SW 1271 (cell line): ENCODE data around the gene WDR74.
"Not testable (repeated sequence)": the region's sequence is repeated elsewhere in the genome, so short reads cannot be mapped to it uniquely, and the experiment has no call there.

Experiments used
- DNase-seq, 2 experiments: peaks; one replicate each; lab custom pipeline; 2025; lab: John Stamatoyannopoulos, UW

WDR74 gene

DNA sequence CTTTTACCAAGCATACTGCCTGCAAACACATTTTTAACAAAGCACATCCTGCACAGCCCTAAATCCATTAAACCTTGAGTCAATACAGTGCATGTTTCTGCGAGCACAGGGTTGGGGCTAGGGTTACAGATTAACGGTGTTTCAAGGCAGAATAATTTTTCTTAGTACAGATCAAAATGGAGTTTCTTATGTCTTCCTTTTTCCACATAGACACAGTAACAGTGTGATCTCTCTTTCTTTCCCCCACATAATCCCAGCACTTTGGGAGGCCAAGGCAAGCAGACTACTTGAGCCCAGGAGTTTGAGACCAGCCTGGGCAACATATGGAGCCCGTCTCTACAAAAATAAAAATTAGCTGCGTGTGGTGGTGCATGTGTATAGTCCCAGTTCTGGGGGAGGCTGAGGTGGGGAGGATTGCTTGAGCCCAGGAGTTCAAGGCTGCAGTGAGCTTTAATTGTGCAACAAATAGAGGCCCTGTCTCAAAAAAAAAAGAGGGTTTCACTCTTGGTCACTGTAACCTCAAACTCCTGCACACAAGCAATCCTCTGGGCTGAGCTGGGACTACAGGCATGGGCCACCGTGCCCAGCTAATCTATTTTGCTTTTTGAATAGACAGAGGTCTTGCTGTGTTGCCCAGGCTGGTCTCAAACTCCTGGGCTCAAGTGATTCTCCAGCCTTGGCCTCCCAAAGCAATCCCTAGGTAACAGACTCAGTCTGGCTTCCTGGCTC is 21.6 kb upstream of the WDR74 start:
- no peak for DNase-seq

DNA sequence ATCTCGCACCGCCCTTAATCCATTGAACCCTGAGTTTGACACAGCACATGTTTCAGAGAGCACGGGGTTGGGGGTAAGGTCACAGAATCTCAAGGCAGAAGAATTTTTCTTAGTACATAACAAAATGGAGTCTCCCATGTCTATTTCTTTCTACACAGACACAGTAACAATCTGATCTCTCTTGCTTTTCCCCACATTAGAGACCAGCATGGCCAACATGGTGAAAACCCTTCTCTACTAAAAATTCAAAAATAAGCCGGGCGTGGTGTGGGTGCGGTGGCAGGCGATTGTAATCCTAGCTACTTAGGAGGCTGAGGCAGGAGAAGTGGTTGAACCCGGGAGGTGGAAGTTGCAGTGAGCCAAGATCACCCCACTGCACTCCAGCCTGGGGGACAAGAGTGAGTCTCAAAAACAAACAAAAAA is 19.9 kb upstream of the WDR74 start:
- not testable (repeated sequence) for DNase-seq

DNA sequence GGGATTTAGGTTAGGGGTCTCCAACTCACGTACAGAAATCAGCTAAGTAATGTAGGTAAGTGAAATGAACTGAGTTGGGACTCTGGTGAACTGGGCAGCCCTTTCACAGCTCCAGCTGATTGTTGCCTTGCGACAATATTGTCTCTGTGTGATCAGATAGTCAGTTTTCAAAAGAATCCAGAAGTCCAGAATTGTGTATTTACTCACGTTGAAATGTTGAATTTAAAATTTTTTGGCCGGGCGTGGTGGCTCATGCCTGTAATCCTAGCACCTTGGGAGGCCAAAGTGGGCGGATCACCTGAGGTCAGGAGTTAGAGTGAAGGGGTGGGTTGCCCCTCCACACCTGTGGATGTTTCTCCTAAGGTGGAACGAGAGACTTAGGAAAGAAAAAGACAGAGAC is 18.8 kb upstream of the WDR74 start:
- no peak for DNase-seq

DNA sequence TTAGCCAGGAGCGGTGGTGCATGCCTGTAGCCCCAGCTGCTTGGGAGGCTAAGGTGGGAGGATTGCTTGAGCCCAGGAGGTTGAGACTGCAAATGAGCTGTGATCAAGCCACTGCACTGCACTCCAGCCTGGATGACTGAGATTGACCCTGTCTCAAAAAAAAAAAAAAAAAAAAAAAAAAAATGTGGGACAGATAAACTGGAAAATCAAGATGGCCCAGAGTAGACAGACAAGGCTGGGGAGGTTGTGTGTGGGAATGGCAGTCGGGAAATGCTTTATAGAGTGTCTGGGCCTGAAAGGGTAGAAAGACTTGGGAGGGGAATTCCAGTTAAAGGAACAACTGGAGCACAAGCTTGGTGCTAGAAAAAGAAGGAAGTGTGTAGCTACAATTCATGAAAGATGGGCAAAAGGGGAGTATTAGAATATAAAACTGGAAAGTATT is 18.2 kb upstream of the WDR74 start:
- no peak for DNase-seq

DNA sequence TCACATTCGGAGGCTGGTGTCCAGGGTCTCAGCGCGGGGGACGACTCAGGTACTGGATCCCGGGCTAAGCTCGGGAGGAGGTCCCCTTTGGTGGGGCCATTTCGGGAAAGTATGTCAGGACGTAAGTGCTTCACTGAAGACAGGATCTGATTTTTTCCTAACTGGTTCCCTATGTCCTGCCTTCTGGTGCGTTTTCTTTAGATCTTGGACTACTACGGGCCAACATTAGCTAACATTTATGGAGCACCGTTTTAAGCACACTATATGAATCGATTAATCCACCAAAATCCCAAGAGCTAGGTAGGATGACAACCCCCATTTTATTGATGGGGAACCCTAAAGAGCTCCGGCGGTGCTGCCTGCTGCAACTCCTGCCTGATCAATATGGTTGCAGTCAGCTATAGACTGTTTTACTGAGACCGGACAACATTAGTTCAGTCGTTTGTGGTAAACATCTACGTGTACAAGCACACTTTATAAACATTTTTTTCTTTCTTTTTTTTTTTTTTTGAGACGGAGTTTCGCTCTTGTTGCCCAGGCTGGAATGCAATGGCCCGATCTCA is 17.0 kb upstream of the WDR74 start:
- DNase-seq: no peak

DNA sequence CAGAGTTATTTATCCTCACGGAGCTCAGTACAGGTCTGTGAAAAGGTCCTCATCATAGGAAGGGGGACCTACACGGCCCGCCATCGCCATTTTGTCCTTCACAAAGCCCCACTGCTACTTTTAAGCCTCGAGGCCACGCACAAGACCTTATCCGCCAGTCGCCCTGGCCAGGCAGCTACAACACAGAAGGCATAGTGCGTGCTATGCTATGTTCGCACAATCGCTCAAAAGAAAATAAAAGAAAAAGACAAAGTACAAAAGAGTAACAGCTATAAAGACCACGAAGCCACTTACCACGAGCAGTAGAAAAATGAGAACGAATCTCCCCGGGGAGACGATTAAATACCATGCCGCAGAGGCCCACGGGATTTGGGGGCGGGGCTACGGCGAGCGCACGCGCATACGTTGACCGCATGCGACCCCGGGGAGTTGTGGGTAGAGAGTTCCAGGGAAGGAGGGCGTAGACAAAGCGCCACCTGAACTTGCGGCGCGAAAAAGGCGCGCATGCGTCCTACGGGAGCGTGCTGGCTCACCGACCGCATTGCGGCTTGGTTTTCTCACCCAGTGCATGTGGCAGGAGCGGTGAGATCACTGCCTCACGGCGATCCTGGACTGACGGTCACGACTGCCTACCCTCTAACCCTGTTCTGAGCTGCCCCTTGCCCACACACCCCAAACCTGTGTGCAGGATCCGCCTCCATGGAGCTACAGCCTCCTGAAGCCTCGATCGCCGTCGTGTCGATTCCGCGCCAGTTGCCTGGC is 16.4 kb upstream of the WDR74 start:
- DNase-seq: peak; percentile 90 to 95

DNA sequence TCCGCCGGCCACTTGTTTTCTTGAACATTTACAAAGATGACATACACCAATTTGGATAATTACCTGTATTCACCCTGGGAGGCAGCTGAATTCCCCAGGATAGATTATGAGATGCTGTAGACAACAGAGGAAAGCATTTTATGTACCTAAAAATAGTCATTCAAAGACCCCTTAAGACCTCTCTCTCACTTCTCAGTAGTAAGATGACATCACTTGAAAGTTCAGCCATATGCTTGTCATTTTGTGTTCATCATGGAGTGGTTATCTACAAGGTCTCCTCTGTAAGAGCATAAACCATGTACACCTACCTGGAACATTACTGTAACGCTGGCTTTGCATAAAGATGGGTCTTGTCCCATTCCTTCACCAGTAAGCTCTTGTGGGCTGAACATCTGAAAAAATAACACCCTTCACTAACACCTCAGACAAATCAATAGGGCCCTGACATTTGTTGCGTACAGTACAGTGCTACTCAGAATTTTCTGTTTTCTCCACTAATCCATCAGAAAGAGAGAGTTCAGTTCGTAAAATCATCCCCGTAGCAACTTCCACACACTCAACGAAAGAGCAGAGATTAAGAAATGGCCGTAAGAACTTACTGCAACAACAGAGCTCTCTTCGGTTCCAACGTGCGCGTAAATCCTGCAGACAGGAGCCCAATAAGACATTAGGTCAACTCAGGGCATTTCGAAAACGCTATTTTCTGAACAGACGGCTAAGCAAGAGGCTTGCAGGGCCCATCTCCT is 15.6 kb upstream of the WDR74 start:
- DNase-seq: no peak

DNA sequence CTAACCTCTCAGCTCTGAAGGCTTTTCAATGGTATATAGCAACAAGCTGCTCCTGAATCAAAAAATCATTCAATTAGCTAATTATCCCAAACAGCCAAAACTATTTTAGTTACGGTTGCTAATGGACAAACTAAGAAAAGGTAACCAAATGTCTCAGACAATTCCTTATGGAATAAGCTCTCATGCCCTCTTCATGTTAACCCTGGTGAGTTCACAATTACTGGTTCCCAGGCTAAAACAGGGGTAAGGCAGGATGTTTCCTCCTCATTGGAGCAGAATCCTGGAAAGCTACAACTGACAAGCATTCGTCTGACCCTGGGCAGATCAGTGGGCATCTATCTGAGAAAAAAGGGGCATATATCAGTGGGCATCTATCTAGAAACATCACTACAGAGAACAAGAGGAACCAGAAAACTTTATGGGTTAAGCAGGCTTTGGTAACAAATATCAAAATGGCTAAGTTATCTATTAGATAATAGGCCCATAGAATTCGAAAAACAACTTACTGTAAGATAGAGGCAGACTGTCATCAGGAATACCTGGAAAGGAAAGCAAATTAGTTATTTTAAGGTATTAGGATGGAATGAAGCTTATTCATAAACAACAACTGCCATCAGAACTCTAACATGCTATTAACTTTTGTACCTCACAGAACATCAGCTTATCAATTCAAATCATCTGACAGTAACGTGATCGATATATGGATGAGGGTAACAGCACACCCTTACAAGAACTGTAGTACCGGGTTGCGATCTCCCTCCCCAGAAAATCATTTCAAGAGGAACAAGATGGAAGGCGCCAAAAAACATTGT is 14.8 kb upstream of the WDR74 start:
- DNase-seq: no peak

DNA sequence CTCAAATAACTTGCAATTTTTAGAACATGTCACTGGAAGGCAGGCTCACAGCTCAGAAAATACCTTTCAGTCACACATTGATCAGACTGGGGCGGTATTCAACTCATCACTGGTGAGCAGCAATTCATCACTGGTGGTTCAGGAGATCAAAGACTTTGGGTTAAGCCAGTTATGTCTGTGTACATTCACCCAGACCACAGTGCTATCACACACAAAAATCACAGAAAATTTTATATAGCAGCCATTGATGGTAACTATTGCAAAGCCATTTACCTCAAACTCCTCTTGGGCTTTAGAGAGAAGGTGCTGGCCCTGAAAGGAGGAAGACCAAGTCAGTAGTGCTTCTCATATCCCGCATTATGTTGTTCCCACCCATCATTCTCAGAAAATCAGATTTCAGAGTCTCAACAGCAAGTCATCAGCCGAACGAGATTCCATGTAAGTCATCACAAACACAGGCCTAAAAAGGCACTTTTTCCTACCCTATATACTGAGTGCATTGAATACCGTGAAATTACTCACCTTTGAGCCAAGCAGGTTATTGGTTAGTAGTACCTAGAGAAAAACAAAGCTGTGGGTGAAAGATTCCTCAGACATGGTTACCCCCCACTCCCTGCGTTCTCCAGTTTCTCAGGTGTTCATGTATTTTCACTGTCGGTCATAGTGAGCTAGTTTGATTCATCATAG is 14.0 kb upstream of the WDR74 start:
- DNase-seq: no peak

DNA sequence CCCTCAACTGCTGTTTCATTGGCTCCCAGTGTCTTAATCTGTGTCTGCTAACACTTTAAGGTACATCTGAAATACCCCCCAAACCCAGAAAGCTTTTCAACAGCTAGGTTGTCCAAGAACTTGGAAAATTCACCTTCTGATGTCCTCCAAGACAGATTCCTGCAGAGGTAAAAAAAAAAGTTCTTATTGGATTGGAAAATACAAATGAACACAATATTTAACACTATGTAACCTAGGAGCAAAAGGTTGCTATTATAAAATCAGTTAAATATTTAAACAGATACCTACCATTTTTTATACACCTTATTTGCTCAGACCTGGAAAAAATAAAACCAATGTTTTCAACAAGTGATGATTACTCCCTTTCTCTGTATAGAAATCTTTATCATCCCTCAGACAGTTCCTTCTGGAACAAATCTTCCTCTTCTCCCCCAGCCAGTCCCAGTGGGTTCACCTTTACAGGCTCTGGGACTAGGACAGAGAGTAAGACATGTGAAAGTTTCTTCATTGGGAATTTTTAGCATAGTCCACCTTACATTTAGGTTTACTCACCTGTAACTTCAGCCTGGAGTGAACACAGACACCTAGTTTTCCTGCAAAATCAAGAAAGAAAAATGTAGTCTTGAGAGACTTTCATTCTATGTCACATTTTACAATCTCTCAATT is 13.3 kb upstream of the WDR74 start:
- no peak for DNase-seq

DNA sequence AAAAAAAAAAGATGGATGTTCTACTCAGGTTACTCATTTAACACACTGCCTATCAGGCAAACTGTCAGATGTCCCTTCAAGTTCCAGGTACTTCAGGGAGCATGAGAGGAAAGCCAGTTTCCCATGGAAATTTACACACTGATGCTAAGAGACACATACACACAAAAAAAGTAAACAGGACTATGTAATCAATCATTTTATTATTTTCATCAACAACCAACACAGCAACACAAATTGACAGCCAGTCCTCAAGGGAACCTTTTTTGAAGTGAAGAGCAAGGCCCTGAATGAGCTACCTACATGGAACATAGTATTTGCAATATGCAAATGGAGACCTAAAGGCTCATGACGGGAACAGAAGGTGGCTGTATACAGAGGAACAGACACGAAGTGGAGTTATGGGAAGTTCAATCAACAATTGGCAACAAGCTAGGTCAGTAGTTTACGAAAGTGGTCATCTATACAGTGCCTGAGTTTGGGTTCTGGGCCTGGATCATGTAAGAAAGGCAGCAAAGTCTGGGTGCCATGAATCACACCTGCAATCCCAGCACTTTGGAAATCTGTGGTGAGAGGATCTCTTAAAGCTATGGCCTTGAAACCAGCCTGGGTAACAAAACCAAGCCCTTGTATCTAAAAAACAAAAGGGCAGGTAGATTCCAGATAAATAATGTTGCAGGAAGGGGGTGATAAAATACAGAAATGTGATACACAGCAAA is 12.6 kb upstream of the WDR74 start:
- no peak for DNase-seq

DNA sequence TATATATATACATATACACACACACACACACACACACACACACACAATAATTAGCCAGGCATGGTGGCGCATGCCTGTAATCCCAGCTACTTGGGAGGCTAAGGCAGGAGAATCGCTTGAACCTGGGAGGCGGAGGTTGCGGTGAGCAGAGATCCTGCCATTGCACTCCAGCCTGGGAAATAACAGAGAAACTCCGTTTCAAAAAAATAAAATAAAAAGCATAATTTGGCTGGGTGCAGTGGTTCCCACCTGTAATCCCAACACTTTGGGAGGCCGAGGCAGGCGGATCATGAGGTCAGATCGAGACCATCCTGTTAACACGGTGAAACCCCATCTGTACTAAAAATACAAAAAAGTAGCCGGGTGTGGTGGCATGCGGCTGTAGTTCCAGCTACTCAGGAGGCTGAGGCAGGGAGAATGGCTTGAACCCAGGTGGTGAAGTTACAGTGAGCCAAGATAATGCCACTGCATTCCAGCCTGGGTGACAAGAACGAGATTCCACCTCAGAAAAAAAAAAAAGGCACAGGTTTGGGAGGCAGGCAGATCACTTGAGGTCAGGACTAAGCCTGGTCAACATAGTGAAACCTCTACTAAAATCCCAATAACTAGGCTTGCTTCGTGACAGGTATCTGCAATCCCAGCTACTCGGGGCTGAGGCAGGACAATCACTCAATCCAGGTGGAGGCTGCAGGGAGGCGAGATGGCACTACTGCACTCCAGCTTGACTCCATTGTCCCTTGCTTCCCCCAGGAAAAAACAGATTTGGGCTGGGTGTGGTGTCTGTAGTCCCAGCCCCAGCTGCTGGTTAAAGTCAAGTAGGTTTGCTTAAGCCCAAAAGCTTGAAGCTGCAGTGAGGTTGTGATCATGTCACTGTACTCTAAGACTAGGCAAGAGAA is 11.8 kb upstream of the WDR74 start:
- DNase-seq: no peak

DNA sequence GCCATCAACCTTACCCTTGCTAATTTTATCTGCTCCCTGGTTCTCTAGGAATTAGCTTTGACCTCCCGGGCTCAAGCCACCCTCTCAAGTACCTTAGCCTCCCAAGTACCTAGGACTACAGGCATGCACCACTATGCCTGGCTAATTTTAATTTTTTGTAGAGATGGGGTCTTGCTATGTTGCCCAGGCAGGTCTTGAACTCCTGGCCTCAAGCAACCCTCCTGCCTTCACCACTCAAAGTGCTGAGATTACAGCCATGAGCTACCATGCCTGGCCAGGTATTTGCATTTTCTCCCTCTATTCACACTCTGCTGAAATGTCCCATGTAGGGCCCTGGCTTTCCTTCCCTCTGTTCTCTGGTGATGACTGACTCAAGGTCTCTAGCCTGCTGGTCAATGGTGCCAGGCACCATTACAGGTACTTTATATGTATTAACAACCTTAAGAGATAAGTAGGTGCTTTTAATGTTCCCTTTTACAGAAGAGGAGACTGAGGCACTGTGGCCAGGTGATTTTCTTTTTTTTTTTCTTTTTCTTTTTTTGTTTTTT is 8.5 kb upstream of the WDR74 start:
- no peak for DNase-seq

DNA sequence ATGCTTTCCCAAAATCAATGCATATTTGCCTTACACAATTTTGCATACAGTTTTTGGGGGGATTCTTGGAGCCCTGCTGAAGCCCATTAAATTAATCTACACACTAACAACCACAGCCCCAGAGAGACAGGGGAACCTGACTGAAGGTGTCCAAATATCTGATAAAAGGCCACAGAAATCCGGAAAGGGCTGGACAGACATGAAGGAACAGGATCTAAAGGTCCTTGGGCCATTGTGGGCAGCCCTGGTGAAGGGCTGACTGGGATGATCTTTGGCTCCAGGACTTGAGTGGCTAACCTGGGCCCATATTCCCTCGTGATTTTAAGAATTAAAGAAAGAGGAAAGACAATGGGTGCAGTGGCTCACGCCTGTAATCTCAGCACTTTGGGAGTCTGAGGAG is 6.8 kb upstream of the WDR74 start:
- DNase-seq: no peak

DNA sequence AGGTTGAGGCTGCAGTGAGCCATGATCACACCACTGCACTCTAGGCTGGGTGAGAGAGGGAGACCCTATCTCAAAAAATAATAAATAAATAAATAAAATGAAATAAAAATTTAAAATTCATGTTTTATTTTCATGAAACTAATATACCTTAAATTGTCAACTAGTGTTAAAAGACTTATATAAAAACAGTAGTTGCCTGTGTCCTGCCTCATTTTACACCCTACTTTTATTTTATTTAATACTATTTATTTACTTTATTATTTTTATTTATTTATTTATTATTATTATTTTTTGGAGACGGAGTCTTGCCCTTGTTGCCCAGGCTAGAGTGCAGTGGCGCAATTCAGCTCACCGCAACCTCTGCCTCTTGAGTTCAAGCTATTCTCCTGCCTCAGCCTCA is 4.8 kb upstream of the WDR74 start:
- no peak for DNase-seq

DNA sequence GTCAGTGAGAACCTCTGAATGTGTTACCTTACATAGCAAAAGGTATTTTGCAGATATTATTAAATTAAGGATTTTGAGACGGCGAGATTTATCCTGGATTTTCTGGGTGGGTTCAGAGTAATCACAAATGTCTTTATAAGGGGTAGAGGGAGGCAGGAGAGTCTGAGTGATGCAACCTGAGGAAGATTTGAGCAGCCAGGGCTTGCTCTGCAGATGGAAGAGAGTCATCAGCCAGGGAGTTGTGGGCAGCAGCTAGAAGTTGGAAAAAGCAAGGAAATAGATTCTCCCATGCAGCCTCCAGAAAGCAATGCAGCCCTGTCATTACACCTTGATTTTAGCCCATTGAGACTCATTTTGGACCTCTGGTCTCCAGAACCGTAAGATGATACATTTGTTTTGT is 4.1 kb upstream of the WDR74 start:
- no peak for DNase-seq

DNA sequence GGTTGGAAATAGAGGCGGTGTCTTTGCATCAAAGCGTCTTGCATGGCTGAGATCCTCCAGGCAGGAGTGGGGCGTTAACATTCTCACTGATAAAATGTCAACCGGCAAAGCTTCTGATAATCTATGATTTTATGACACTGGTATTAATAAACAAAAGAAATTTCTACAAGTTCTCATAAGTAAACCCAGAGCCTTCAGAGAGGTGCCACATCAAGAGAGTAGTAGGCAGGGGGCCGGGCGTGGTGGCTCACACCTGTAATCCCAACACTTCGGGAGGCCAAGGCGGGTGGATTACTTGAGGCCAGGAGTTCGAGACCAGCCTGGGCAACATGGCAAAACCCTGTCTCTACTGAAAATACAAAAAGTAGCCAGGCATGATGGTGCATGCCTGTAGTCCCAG is 3.5 kb upstream of the WDR74 start:
- DNase-seq: not testable (repeated sequence)

DNA sequence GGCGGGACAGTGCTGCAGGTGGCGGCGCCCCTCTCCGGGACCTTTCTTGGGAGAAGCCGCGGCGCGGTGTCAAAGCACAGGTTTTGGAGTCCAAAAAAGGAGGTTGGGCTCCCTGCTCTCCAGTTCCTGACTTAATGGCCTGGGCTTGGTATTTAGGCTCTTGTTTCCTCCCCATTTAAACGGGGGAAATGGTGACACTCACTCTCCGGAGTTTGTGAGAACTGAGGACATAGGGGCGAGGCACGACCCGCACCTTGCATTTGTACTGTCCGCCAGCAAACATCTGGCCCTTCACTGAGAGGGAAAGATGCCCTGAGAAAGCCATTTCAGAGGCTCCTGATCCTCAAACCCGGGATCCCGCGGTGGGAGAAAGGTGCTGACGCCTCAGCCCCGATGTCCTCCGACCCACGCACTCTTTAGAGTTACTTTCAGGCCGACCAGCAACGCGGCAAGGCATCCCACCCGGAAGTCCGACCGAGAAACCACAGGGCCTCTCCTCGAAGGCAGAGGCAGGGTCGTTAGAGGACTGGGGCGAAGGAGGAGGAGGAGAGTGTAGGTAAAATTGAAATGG is 2.9 kb upstream of the WDR74 start:
- DNase-seq: no peak
